Skeletal muscle cell (primary cell): Measurements from ENCODE around the gene SMIM13.
A peak's percentile ranks its signal among the peaks of the same experiment; 100 is the strongest.

ENCODE experiments used
- DNase-seq: peaks from one replicate; pipeline ENCODE4 v3.0.0-alpha.2; 2010; ENCODE audit warnings: low read depth
- H3K4me3 ChIP-seq: 2 replicates; pipeline ENCODE4 v1.5.1; 2011; ENCODE audit warnings: low read depth, mild to moderate bottlenecking, control low read depth, low read length, moderate library complexity

The SMIM13 gene

DNA sequence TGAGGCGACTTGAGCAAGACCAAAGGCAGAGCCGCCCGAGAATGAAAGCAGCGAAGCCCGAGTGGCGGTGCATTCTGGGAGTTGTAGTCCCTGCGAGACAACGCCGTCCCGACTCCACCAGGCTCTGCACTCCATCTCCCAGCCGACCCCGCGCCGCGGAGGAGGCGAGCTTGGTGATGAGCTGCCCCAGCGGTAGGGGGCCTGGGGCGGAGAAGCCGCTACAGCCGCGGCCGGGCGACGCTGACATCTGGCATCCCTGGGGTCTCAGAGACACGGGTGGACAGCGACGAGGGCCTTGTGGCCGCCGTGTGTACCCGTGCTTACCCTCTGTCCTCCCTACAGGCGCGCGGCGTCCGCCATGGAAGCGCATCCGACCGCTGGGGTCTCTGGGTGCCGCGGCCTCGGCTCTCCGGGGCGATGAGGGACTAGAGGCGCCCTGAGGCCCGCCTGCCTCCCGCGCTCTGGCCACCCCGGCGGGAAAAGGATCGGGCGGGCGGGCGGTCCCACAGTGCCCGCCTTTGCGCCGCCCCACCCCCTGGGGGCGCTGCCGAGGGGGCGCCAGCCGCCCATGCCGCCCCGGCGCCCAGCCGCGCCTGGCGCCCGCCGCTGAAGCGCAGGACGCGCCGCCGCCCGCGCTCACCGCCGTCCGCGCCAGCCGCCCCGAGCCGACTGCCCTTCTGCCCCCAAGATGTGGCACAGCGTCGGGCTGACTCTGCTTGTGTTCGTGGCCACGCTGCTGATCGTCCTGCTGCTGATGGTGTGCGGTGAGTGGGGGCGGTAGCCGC is at the start of gene SMIM13:
TSS of gene SMIM13 (plus strand) at position 209 of the 785 bp plus-strand sequence. CDS start at position 689, 480 bp downstream.
- peak; percentile 94 for DNase-seq

DNA sequence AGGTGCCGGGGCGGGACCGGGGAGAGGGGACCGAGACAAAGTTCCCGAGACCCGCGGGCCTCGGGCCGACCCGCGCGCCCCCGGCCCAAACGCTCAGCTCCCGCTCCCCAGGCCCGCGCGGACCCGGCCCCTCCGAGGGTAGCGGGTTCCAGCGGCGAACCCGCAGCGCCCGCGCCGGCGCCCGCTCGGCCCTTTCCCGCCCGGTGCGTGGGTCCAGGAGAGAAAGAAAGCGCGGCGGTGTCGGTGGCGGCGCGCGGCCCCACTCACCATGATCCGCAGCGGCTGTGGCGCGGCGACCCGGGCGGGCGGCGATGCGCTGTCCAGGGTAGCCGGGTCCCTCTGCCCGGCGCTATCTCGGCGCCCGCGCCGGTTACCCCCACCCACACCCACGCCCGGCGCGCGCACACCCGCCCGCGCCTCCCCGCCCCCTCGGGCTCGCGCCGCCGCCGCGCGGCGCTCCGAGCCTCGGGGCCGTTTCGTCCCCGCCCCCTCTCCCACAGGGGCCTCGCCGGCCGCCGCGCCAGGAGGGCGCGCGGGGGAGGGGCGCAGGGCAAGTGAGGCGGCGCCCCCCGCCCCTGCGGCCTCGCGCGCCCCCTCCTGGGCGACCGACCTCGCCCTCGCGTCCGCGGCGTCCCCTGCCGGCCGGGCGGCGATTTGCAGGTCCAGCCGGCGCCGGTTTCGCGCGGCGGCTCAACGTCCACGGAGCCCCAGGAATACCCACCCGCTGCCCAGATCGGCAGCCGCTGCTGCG is 49.5 kb upstream of the SMIM13 start, which contains the start of gene ELOVL2:
TSS of gene ELOVL2 (minus strand) at position 345 of the 751 bp plus-strand sequence. CDS start at position 270, 75 bp downstream.
- peak within 1 kb of the TSS; percentile 49 for H3K4me3 ChIP-seq
- DNase-seq: peak; percentile 5

More for the DNA sequence above, at the start of gene SMIM13:
- peak within 1 kb of the TSS; percentile 82 for H3K4me3 ChIP-seq

DNA sequence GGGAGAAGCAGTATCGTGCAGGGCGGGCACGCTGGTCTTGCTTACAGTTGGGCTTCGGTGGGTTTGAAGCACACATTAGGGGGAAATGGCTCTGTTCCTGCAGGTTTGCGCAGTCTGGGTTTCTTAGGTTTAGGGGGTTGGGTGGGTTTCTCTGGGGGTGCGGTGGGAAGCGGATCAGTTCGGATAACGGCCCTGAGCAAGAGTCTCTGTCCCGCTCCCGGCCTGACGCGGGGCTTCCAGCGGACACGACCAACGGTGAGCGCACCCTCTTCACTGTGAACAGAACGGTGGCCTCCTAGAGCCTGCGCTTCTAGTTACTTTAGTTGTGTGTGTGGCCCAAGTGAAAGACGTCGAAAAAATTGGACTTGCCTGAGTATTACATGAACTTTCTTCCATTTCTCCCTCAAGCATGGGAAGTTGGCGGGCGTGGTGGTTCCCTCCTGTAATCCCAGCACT is 48.9 kb upstream of the SMIM13 start:
- DNase-seq: no peak
- peak overlapping the region; percentile 49 for H3K4me3 ChIP-seq

DNA sequence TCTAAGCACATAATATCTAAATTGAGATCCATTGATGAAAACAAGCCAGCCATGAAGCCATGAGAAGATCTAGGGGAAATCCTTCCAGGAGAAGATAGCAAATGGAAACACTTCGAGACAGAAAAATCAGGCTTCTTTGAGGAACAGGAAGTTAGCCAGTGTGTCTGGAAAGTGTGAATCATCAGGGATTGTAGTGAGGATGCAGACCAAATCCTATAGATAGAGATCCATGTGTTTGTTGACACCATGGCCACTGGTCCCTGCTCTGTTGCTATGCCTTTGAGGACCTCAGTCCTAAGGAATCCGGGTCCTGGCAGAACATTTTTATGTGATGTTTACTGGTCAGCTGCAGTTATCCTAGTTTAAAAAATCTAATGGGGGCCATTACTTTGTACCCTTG is 42.9 kb upstream of the SMIM13 start:
- H3K4me3 ChIP-seq: no peak overlapping the region
- DNase-seq: no peak

DNA sequence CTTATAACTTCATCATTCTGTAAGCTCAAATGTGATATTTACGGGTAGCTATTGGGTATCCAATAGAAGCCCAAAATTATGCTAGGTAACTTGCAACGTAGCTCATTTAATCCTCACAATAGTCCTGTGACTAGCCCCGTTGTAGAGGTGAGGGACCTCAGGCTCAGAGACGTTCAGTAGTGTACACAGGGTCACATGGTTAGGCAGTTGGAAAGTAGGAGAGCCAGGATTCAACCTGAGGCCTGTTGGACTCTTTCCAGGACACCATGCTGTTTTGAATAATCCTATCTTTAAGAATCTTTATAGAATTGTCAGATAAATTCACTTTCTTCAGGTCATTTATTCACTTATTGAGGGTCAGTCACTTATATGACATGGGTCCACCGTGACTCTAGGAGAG is 40.3 kb upstream of the SMIM13 start:
- DNase-seq: no peak
- H3K4me3 ChIP-seq: no peak overlapping the region

DNA sequence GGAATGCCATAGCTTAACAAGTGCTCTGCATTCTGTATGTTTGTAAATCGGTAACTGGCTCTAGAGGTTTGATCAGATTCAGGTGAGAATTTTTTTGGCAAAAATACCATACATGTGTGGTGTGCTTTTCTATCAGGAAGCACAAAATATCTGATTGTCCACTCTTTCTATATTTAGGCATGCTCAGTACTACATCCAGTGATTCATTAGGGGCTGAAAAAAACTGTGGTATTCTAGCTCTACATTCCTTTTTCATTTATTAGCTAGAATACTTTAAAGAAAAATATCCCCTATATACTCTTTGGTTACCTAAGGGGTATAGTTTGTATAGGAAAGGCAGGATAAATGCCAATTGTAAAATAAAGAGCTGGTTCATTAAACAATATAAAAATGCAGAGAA is 38.9 kb upstream of the SMIM13 start:
- DNase-seq: no peak
- H3K4me3 ChIP-seq: no peak overlapping the region

DNA sequence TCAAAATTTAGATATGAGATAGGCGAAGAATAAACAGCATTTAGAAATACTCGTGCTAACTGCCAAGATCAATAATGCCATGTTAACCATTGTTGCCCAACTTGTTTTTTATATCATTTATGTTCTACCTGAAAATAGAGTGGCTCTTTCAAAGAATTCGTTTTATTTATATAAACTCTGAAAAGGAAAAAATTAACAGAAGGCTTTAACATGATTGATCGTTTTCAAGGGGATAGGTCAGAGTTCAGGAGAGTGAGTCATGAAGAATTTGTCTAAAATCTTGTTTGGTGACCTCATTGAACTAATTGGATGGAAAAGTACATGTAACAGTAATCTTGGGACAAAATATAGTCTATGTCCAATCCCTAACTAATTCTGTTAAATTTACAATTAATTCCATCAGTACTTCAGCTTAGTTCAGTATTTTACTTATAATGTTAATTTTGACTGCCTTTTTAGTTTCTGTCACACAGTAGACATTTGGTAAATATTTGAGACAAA is 38.5 kb upstream of the SMIM13 start:
- no peak overlapping the region for H3K4me3 ChIP-seq
- DNase-seq: no peak

DNA sequence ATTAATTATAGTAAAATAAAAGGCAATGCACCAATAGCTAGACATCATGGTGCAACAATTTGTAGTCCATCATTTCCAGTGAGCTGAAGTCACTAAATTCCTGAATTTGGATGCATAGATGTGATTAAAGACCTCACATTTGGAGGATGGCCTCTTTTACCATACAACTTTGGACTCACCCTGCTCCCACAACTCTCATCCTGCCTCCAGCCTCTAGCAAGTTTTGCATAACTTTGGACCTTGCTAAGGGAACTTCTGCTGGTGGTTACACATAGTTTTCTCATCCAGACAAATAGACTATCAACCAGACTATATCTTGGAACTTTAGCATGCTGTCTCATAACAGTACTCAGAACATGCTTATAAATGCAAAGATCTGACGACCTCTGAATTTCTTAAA is 36.8 kb upstream of the SMIM13 start:
- DNase-seq: no peak

DNA sequence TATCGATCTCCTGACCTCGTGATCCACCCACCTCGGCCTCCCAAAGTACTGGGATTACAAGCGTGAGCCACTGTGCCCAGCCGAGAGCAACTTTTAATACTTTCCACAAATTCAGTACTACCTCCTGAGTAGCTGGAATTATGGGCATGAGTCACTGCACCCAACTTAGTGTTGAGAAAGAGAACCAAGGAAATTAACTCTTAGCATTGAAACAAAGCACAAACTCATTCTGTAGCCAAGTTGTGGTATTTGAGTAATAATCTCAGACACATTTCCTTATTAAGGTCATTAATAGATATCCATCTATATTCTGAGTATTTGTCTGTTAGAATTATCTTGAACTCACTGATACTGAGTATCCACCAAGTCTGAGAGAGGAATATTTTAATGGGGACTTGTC is 35.2 kb upstream of the SMIM13 start:
- H3K4me3 ChIP-seq: no peak overlapping the region
- no peak for DNase-seq

More for the DNA sequence above, 36.8 kb upstream of the SMIM13 start:
- no peak overlapping the region for H3K4me3 ChIP-seq

DNA sequence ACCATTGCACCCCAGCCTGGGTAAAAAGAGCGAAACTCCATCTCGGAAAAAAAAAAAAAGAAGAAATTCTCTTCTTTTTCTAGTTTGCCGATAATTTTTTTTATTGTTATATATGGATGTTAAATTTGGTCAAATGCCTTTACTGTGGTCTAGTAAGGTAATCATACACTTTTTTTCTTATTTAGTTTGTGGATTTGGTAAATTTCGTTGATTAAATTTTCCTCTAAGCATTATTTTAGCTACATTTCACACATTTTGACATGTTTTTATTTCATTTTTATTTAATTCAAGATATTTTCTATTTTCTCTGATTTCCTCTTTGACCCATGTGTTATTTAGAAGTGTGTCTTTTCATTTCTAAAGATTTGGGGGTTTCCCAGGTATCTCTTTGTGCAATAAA is 31.6 kb upstream of the SMIM13 start:
- no peak overlapping the region for H3K4me3 ChIP-seq
- no peak for DNase-seq

DNA sequence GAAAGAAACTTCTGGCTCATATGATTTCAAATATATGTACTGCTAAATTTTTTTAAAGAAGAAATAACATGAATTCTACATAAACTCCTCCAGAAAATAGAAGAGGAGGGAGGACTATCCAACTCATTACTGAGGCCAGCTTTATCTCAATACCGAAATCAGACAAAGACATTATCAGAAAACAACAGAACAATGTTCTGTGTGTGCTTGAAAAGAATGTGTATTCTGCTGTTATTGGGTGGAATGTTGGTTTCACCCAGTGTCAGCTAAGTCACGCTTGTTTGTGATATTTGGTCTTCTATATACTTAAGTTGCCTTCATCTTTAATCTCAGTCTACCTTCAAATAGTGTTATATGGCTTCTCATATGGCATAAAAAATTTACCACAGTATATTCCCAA is 30.9 kb upstream of the SMIM13 start:
- no peak for DNase-seq
- H3K4me3 ChIP-seq: no peak overlapping the region

DNA sequence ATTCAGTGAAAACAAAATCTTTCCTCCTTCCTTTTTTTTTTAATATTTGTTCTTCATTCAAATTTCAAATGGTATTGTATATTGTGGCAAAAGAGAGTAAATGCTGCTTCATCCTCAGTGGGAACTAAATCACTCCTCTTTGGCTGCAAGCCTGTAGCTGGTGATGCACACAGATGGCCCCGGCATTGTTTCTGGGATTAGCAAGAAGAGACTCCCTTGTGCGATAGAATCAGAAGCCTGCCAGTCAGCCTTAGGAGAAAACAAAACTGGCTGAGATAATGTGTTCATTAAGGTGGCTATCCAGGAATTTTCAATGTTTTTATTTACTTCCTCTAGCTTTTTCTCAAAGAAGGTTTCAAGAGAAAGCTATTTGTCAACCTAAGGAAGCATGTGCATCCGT is 28.8 kb upstream of the SMIM13 start:
- no peak overlapping the region for H3K4me3 ChIP-seq
- no peak for DNase-seq

DNA sequence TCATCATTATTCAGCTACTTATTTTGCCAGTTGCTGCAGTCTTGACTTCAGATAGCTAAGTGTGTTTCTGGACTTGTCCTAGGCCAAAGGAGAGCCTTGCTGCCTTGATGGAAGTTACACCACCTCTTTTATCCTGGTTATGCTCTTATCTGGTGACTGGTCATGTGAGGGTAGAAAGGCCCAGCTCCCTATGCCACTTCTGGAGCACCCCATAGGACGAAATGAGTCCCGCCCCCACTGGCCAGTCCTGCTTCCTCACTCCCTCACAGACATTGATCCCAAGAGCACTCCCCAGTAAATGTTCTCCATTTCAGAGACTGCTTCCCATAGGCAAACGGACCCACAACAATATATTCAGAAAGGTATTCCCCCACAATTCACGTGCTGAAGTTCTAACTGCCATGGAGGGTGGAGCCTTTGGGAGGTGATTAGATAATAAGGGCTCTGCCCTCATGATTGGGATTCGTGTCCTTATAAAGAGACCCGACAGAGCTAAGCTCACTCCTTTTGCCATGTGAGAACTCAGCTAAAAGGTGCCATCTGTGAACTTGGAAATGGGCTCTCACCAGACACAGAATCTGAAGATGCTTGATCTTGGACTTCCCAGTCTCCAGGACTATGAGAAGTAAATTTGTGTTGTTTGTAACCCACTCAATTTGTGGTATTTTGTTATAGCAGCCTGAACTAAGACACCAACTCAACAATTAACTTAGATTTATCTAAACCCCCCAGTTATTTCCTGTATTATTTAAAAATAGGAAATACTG is 28.0 kb upstream of the SMIM13 start:
- DNase-seq: no peak

DNA sequence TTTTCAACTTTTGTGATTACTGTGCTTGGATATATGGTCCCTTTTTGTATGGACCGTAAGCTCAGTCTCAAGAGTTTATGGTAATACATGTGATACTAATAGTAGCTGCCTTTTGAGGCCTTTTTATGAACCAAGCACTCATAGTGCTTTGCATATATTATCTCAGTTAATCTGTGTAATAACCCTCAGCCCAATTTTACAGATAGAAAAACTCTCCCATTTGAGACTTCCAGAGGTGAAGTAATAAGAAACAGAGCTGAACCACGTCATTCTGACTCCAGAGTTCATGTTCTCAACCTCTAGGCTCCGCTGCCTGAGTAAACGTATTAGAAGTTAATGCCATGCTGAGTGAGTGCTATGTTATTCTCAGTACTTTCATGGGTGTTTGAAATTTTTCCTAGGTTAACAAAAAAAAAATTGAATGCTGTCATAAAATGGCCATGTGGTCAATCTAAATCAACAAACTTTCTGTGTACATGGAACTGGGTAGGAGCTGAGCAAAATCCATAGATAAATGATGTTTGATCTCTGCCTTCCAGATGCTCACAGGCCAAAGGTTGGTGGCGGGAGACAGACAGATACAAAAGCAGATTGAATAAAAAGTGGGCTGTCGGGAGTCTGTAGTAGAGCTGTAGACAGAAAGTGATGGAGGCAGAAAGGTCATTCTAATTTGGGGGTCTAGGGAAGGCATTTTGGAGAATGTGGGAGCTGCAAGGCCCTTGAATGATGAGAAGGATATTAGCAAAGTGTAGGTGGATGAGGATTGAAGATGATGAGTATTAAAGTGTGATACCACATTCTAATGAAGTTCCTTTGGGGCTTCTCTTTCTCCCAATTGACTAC is 26.9 kb upstream of the SMIM13 start:
- H3K4me3 ChIP-seq: no peak overlapping the region
- DNase-seq: no peak

More for the DNA sequence above, 28.0 kb upstream of the SMIM13 start:
- H3K4me3 ChIP-seq: no peak overlapping the region

DNA sequence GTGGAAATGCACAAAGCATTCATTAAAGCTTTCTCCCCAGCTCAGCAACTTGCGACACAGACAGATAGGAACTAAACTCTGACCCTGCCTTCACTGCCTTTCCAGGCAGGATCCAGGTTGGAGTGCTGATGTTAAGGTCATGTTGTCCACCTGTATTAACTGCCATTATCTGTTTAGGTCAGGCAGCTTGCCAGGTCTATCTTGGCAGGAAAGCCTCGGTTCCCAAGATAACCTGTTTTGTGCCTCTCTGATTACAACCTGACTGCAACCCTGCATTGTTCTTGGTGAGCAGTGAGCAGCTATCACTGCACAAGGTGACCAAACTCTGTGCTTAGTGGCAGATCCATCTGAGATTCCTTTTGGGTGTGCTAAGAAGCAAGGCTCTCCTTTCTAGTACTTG is 26.3 kb upstream of the SMIM13 start:
- DNase-seq: no peak
- no peak overlapping the region for H3K4me3 ChIP-seq

DNA sequence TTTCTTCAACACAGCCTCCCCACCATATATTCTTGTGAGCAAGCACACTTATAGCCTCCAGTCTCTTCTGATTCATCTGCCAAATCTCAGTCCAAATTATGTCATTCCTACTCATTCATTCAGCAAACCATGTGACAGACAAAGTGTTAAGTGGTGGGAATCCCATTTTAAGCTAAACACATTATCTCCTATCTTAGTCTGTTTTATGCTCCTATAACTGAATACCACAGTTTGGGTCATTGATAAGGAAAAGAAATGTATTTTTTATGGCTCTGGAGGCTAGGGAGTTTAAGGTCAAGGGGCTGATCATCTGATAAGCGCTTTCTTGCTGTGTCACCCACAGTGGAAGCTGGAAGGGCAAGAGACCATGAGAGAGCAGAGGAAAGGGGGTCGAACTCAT is 23.9 kb upstream of the SMIM13 start:
- DNase-seq: no peak
- no peak overlapping the region for H3K4me3 ChIP-seq

DNA sequence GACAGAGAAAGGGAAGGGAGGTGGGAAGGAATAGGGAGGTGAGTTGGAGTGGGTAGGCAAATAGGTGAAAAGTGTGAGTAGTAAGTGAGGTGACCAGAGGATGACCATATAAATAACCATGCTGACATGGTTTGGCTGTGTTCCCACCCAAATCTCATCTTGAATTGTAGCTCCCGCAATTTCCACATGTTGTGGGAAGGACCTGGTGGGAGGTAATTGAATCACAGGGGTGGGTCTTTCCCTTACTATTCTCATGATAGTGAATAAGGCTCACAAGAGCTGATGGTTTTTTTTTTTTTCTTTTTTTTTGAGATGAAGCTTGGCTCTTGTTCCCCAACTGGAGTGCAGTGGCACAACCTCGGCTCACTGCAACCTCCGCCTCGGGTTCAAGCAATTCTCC is 21.5 kb upstream of the SMIM13 start:
- H3K4me3 ChIP-seq: no peak overlapping the region
- DNase-seq: no peak

DNA sequence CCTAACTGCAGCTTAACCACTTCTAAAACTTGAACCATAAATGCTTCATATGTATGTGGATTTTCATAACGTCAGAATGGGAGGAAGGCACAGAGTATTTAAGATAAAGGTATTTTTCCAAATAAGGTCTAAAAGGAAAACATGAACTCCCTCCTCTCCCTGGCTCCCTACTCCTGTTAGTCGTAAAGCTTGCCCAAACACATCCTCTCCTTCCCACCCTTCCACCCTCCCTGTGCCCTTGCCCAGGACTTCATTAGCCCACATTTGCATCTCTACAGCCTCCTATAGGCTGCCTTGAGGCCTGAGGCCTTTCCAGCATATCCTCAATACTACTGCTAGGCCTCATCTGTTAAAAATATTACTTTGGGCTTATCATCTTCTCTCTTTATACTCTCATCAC is 17.1 kb upstream of the SMIM13 start:
- DNase-seq: no peak
- no peak overlapping the region for H3K4me3 ChIP-seq

DNA sequence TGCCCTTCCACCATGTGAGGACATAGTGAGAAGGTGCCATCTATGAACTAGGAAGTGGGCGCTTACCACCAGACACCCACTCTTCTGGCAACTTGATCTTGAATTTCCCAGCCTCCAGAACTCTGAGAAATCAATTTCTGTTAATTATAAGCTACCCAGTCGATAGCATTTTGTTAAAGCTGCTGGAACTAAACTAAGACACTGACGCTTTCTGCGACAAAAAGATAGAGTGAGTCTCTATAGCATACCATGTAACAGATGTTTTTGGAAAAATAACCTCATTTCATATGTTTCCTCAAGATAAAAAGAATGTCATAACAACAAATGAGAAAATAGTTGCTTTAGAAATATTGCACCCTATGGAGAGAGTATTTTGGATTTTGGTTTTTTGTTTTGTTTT is 15.4 kb upstream of the SMIM13 start:
- no peak for DNase-seq
- no peak overlapping the region for H3K4me3 ChIP-seq
